K562 (cell line): Measurements from ENCODE around the gene ZP1. TPM values are rescaled to one million over a fixed set of nuclear protein-coding genes. Genes with fewer than 3 reads are reported as not detected.
A peak's percentile ranks its signal among the peaks of the same experiment; 100 is the strongest.

Source experiments
- CTBP1 ChIP-seq: fragments of 450-650 bp; IDR thresholded peaks from 2 replicates; pipeline ENCODE4 v1.6.1; 2016; ENCODE audit warnings: borderline replicate concordance
- DIDO1 ChIP-seq: fragments of 450-650 bp; IDR thresholded peaks from 2 replicates; pipeline ENCODE4 v1.6.1; 2016; ENCODE audit warnings: low read depth, missing biosample characterization, missing genetic modification characterization
- FIP1L1 ChIP-seq: fragments of 200-400 bp; formaldehyde crosslinking; IDR thresholded peaks from 2 replicates; pipeline ENCODE4 v1.6.1; 2018; ENCODE audit warnings: mild to moderate bottlenecking, low read depth, low read length; ENCODE audit not compliant: poor library complexity, severe bottlenecking
- HNRNPK ChIP-seq: fragments of 200-400 bp; formaldehyde crosslinking; IDR thresholded peaks from one replicate; pipeline ENCODE4 v1.6.1; 2018; ENCODE audit warnings: mild to moderate bottlenecking, low read depth, low read length; ENCODE audit not compliant: poor library complexity, severe bottlenecking
- L3MBTL2 ChIP-seq: fragments of 450-650 bp; IDR thresholded peaks from 2 replicates; pipeline ENCODE4 v1.6.1; 2016; ENCODE audit warnings: mild to moderate bottlenecking, moderate library complexity
- MTA2 ChIP-seq: fragments of 450-650 bp; IDR thresholded peaks from 2 replicates; pipeline ENCODE4 v1.6.1; 2016; ENCODE audit warnings: low read depth
- NONO ChIP-seq, 2 experiments: fragments of 200-400 bp in 1 of 2; fragments of 450-650 bp in 1 of 2; formaldehyde crosslinking in 1 of 2; IDR thresholded peaks; 2 replicates each; pipeline ENCODE4 v1.6.1; 2017; ENCODE audit warnings: low read depth in 2 of 2, mild to moderate bottlenecking in 2 of 2, moderate library complexity in 2 of 2, low read length in 1 of 2
- PCBP2 ChIP-seq: fragments of 200-400 bp; formaldehyde crosslinking; IDR thresholded peaks from 2 replicates; pipeline ENCODE4 v1.6.1; 2018; ENCODE audit warnings: low read length, low read depth, mild to moderate bottlenecking, moderate library complexity; ENCODE audit not compliant: poor library complexity, severe bottlenecking
- TGIF2 ChIP-seq: sonication (generic); formaldehyde crosslinking; IDR thresholded peaks from 2 replicates; pipeline ENCODE4 v1.8.1; 2022; ENCODE audit warnings: mild to moderate bottlenecking, missing genetic modification reagents, moderate library complexity
- ZBED1 ChIP-seq: IDR thresholded peaks from 2 replicates; pipeline ENCODE4 v1.6.1; 2014
- ZC3H4 ChIP-seq: sonication (generic); formaldehyde crosslinking; IDR thresholded peaks from 2 replicates; pipeline ENCODE4 v1.9.0; 2021; ENCODE audit warnings: missing genetic modification reagents, borderline replicate concordance
- ZNF212 ChIP-seq: fragments of 450-650 bp; formaldehyde crosslinking; IDR thresholded peaks from 2 replicates; pipeline ENCODE4 v1.4.0; 2020; ENCODE audit warnings: mild to moderate bottlenecking
- ZNF778 ChIP-seq: fragments of 450-650 bp; formaldehyde crosslinking; IDR thresholded peaks from 2 replicates; pipeline ENCODE4 v1.4.0; 2020; ENCODE audit warnings: mild to moderate bottlenecking, moderate library complexity
- polyA plus RNA-seq, 8 experiments: library from polyadenylated mRNA; depleted of rRNA in 4 of 8; stranded (reverse) in 5 of 8; unstranded in 3 of 8; fragments of >200 nt; fragmentation: Nextera tagmentation in 2 of 8; fragmentation: Illumina TruSeq in 1 of 8; extraction: Ambion mirVana in 2 of 8; extraction: Trizol in 1 of 8; gene quantifications; 2 replicates each; pipeline versions ENCODE4 v1.2.1 to v1.2.3, GENCODE V29; 2011 to 2014; ENCODE audit warnings: inconsistent platforms in 1 of 8, missing spikeins in 1 of 8
- total RNA-seq, 7 experiments: library from RNA; depleted of rRNA in 6 of 7; stranded (reverse); fragments of >200 nt in 6 of 7; fragmentation: Illumina TruSeq in 2 of 7; extraction: Trizol in 2 of 7; gene quantifications; 2 replicates each; pipeline versions ENCODE4 v1.2.1 to v1.2.3, GENCODE V29; 2011 to 2021; ENCODE audit warnings: low replicate concordance in 1 of 7
- TF ChIP-seq, protein P1 (sequence below), 2 experiments: fragments of 450-650 bp; IDR thresholded peaks; 2 replicates each; pipeline ENCODE4 v1.6.1; 2018; ENCODE audit warnings: mild to moderate bottlenecking in 2 of 2, low read depth in 1 of 2; ENCODE audit not compliant: partially characterized antibody in 2 of 2
- TF ChIP-seq, protein P2 (sequence below): fragments of 250-450 bp; sonication (Bioruptor Pico); IDR thresholded peaks from 2 replicates; pipeline ENCODE4 v1.4.0; 2020; ENCODE audit warnings: mild to moderate bottlenecking, moderate library complexity
- TF ChIP-seq, protein P3 (sequence below): fragments of 250-450 bp; sonication (Bioruptor Pico); IDR thresholded peaks from 2 replicates; pipeline ENCODE4 v1.5.0; 2022; ENCODE audit warnings: mild to moderate bottlenecking
- TF ChIP-seq, protein P4 (sequence below): sonication (generic); formaldehyde crosslinking; IDR thresholded peaks from 2 replicates; pipeline ENCODE4 v1.8.1; 2022; ENCODE audit warnings: missing genetic modification reagents

Gene ZP1
- total and polyA plus RNA-seq, 9 of the 15 experiments (the other 6 are each of a cell fraction or from before 2014, with no cell fraction given): 0.11 to 0.15 TPM; not detected in 7

DNA sequence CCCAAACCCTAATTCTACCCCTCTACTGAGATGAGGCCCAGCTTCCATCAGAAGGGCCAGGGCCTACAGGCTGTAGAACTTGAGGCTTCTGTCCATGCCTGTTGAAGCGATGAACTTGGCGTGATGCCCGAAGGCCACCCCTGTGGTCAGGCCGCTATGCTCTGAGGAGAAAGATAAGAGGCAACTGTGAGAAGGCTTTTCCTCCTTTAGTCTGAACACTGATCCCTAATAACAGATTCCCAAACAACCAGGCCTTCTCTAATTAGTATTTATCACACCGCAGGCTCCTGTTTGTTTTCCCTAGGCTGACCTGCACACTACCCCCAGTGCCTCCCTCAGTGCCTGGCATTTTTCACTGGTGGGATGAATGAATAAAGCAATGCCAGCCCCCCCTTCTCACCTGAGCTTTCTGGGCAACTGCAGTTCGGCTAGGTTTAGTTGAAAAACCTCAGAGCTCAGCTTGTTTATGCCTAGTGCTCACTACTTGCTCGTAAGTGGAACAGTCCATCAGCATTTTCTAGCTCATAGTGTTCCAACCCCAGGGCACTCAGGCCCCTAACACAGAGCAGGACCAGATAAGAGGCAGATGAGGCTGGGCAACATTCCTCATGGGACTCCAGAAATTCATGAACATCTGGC is 23.9 kb downstream of the ZP1 start (continued):
- TF ChIP-seq, protein P1, sequence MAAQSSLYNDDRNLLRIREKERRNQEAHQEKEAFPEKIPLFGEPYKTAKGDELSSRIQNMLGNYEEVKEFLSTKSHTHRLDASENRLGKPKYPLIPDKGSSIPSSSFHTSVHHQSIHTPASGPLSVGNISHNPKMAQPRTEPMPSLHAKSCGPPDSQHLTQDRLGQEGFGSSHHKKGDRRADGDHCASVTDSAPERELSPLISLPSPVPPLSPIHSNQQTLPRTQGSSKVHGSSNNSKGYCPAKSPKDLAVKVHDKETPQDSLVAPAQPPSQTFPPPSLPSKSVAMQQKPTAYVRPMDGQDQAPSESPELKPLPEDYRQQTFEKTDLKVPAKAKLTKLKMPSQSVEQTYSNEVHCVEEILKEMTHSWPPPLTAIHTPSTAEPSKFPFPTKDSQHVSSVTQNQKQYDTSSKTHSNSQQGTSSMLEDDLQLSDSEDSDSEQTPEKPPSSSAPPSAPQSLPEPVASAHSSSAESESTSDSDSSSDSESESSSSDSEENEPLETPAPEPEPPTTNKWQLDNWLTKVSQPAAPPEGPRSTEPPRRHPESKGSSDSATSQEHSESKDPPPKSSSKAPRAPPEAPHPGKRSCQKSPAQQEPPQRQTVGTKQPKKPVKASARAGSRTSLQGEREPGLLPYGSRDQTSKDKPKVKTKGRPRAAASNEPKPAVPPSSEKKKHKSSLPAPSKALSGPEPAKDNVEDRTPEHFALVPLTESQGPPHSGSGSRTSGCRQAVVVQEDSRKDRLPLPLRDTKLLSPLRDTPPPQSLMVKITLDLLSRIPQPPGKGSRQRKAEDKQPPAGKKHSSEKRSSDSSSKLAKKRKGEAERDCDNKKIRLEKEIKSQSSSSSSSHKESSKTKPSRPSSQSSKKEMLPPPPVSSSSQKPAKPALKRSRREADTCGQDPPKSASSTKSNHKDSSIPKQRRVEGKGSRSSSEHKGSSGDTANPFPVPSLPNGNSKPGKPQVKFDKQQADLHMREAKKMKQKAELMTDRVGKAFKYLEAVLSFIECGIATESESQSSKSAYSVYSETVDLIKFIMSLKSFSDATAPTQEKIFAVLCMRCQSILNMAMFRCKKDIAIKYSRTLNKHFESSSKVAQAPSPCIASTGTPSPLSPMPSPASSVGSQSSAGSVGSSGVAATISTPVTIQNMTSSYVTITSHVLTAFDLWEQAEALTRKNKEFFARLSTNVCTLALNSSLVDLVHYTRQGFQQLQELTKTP (IDR thresholded peaks at IDR 0.05; ENCODE audit: low read depth in 1 of 2, partially characterized antibody in 2 of 2): peak in 1 of 2 experiments; percentile 43
- TF ChIP-seq ZC3H4 (CRISPR knock-in tag): no peak
- TF ChIP-seq, protein P2, sequence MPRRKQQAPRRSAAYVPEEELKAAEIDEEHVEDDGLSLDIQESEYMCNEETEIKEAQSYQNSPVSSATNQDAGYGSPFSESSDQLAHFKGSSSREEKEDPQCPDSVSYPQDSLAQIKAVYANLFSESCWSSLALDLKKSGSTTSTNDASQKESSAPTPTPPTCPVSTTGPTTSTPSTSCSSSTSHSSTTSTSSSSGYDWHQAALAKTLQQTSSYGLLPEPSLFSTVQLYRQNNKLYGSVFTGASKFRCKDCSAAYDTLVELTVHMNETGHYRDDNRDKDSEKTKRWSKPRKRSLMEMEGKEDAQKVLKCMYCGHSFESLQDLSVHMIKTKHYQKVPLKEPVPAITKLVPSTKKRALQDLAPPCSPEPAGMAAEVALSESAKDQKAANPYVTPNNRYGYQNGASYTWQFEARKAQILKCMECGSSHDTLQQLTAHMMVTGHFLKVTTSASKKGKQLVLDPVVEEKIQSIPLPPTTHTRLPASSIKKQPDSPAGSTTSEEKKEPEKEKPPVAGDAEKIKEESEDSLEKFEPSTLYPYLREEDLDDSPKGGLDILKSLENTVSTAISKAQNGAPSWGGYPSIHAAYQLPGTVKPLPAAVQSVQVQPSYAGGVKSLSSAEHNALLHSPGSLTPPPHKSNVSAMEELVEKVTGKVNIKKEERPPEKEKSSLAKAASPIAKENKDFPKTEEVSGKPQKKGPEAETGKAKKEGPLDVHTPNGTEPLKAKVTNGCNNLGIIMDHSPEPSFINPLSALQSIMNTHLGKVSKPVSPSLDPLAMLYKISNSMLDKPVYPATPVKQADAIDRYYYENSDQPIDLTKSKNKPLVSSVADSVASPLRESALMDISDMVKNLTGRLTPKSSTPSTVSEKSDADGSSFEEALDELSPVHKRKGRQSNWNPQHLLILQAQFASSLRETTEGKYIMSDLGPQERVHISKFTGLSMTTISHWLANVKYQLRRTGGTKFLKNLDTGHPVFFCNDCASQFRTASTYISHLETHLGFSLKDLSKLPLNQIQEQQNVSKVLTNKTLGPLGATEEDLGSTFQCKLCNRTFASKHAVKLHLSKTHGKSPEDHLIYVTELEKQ (CRISPR knock-in tag): no peak
- TF ChIP-seq TGIF2 (CRISPR knock-in tag): no peak
- TF ChIP-seq MTA2: peak; percentile 49; the same call in 1 of the 2 replicates
- no peak for TF ChIP-seq PCBP2
- no peak for TF ChIP-seq DIDO1 (tag)
- TF ChIP-seq CTBP1: peak; percentile 83
- TF ChIP-seq ZNF212: no peak
- peak; percentile 66; the same call in 1 of the 2 replicates for TF ChIP-seq L3MBTL2
- peak in 1 of 2 experiments; percentile 58; a peak in 1 of 4 replicates for TF ChIP-seq NONO (IDR thresholded peaks at IDR 0.05; ENCODE audit: low read depth in 2 of 2, low read length in 1 of 2)
- TF ChIP-seq ZBED1: no peak
- TF ChIP-seq ZNF778: no peak
- TF ChIP-seq FIP1L1: no peak
- TF ChIP-seq, protein P3, sequence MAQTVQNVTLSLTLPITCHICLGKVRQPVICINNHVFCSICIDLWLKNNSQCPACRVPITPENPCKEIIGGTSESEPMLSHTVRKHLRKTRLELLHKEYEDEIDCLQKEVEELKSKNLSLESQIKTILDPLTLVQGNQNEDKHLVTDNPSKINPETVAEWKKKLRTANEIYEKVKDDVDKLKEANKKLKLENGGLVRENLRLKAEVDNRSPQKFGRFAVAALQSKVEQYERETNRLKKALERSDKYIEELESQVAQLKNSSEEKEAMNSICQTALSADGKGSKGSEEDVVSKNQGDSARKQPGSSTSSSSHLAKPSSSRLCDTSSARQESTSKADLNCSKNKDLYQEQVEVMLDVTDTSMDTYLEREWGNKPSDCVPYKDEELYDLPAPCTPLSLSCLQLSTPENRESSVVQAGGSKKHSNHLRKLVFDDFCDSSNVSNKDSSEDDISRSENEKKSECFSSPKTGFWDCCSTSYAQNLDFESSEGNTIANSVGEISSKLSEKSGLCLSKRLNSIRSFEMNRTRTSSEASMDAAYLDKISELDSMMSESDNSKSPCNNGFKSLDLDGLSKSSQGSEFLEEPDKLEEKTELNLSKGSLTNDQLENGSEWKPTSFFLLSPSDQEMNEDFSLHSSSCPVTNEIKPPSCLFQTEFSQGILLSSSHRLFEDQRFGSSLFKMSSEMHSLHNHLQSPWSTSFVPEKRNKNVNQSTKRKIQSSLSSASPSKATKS (CRISPR knock-in tag): no peak
- TF ChIP-seq HNRNPK: no peak
- TF ChIP-seq, protein P4, sequence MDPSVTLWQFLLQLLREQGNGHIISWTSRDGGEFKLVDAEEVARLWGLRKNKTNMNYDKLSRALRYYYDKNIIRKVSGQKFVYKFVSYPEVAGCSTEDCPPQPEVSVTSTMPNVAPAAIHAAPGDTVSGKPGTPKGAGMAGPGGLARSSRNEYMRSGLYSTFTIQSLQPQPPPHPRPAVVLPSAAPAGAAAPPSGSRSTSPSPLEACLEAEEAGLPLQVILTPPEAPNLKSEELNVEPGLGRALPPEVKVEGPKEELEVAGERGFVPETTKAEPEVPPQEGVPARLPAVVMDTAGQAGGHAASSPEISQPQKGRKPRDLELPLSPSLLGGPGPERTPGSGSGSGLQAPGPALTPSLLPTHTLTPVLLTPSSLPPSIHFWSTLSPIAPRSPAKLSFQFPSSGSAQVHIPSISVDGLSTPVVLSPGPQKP (CRISPR knock-in tag): no peak
